HG03095 (cell line): ENCODE results near the gene AKR1C2.
"Not testable (repeated sequence)": the region's sequence is repeated elsewhere in the genome, so short reads cannot be mapped to it uniquely, and the experiment has no call there.

Experiments
- ATAC-seq: cut with Tn5 transposase; IDR thresholded peaks from one replicate; pipeline ENCODE4 v1.9.1; 2021; ENCODE audit warnings: moderate library complexity; ENCODE audit not compliant: unreplicated experiment

The AKR1C2 gene

GRCh38 chr10:5025461-5025881 lies 21.8 kb upstream of the AKR1C2 start:
- not testable (repeated sequence) for ATAC-seq

GRCh38 chr10:5023177-5023805 lies 19.6 kb upstream of the AKR1C2 start:
- ATAC-seq, result no peak

- ATAC-seq, result not testable (repeated sequence)
These were observed 18.1 kb upstream of the AKR1C2 start for GRCh38 chr10:5021624-5022290.

- ATAC-seq, result not testable (repeated sequence)
These were observed 16.3 kb upstream of the AKR1C2 start for GRCh38 chr10:5019770-5020612.

- not testable (repeated sequence) for ATAC-seq
These were observed 15.1 kb upstream of the AKR1C2 start for GRCh38 chr10:5018671-5019277.

GRCh38 chr10:5018134-5018533 lies 14.5 kb upstream of the AKR1C2 start:
- ATAC-seq, result no peak

- no peak for ATAC-seq
These were observed 11.3 kb upstream of the AKR1C2 start for GRCh38 chr10:5014936-5015335.

GRCh38 chr10:5014200-5014910 lies 10.7 kb upstream of the AKR1C2 start:
- not testable (repeated sequence) for ATAC-seq

- no peak for ATAC-seq
These were observed 9.7 kb upstream of the AKR1C2 start for GRCh38 chr10:5013385-5013784.

- ATAC-seq, result no peak
These were observed 8.9 kb upstream of the AKR1C2 start for GRCh38 chr10:5012595-5012994.

- ATAC-seq, result not testable (repeated sequence)
These were observed 7.7 kb upstream of the AKR1C2 start for GRCh38 chr10:5011392-5011791.

- not testable (repeated sequence) for ATAC-seq
These were observed 6.4 kb upstream of the AKR1C2 start for GRCh38 chr10:5010043-5010442.

GRCh38 chr10:5008857-5009548 lies 5.3 kb upstream of the AKR1C2 start:
- not testable (repeated sequence) for ATAC-seq

- ATAC-seq, result not testable (repeated sequence)
These were observed 844 bp upstream of the AKR1C2 start for GRCh38 chr10:5004501-5004900.

GRCh38 chr10:5004030-5004385 lies 351 bp upstream of the AKR1C2 start:
- ATAC-seq, result not testable (repeated sequence)

GRCh38 chr10:5002013-5002727 lies 1.5 kb downstream of the AKR1C2 start:
- ATAC-seq, result no peak

GRCh38 chr10:4998671-4999070 lies 5.0 kb downstream of the AKR1C2 start:
- no peak for ATAC-seq

GRCh38 chr10:4994260-4994659 lies 9.4 kb downstream of the AKR1C2 start:
- not testable (repeated sequence) for ATAC-seq

GRCh38 chr10:4992564-4992963 lies 11.1 kb downstream of the AKR1C2 start:
- ATAC-seq, result not testable (repeated sequence)
